HCT116 (cell line): ENCODE results near the gene APPL2. TPM values are rescaled to one million over a fixed set of nuclear protein-coding genes. Genes with fewer than 3 reads are reported as not detected.

Experiments used
- ATAC-seq: fragments of 200-7000 bp; cut with Tn5 transposase; 2 replicates; pipeline ENCODE4 v1.9.1; 2020; ENCODE audit warnings: mild to moderate bottlenecking, moderate library complexity
- BruUV-seq: library from RNA; stranded (reverse); fragments of 400-500 nt; replicated peaks from 2 replicates; lab custom pipeline; 2021; lab: Mats Ljungman, UMichigan
- CTCF ChIA-PET: fragments of 300-600 bp; sonication (Branson Sonifier 250); formaldehyde crosslinking; loops from one replicate; lab custom pipeline; 2021; ENCODE audit warnings: antibody characterized with exemption; lab: Charles Lee
- POLR2A ChIA-PET: fragments of 300-600, 350-600 bp; sonication (Branson Sonifier 250); formaldehyde crosslinking; loops from one replicate; lab custom pipeline; 2021; ENCODE audit warnings: antibody characterized with exemption; lab: Charles Lee
- RAD21 ChIA-PET, 2 experiments: fragments of 300-600 bp; sonication (Branson Sonifier 250); formaldehyde crosslinking; loops; one replicate each; lab custom pipeline; 2023; ENCODE audit warnings: low total read pairs in 2 of 2; ENCODE audit not compliant: uncharacterized antibody in 2 of 2, unreplicated experiment in 2 of 2, low non-redundant PET in 1 of 2; lab: Charles Lee
- DNase-seq: peaks from one replicate; pipeline ENCODE4 v3.0.0-alpha.2; 2010; ENCODE audit warnings: low read depth, low spot score
- H2AFZ ChIP-seq: fragments of 200-600 bp; shearing (Covaris generic), sonication (generic); 2 replicates; pipeline ENCODE4 v1.6.1; 2017; ENCODE audit warnings: low read depth, mixed run types, mixed read lengths, antibody characterized with exemption, low read length; ENCODE audit not compliant: poor library complexity, severe bottlenecking
- H3K27ac ChIP-seq: 2 replicates; pipeline ENCODE4 v1.5.1; 2012; ENCODE audit warnings: low read depth, low read length
- H3K27me3 ChIP-seq: fragments of 200-600 bp; sonication (generic); 2 replicates; pipeline ENCODE4 v1.6.1; 2016; ENCODE audit warnings: mixed run types, low read length, mixed read lengths; ENCODE audit not compliant: insufficient read depth
- H3K36me3 ChIP-seq, 2 experiments: fragments of 200-500 bp in 1 of 2; fragments of 200-600 bp in 1 of 2; sonication (Bioruptor generic) in 1 of 2; sonication (generic) in 1 of 2; 2 replicates each; pipeline versions ENCODE4 v1.5.1 to v1.6.1; 2014 to 2016; ENCODE audit warnings: low read length in 2 of 2, inconsistent platforms in 1 of 2, mixed read lengths in 1 of 2, mixed run types in 1 of 2; ENCODE audit not compliant: insufficient read depth in 2 of 2, control insufficient read depth in 1 of 2
- H3K4me1 ChIP-seq, 2 experiments: fragments of 200-600 bp in 1 of 2; sonication (generic) in 1 of 2; 2 replicates each; pipeline versions ENCODE4 v1.5.1 to v1.6.1; 2012 to 2017; ENCODE audit warnings: low read length in 2 of 2, inconsistent platforms in 1 of 2, mild to moderate bottlenecking in 1 of 2, mixed read lengths in 1 of 2, mixed run types in 1 of 2, moderate library complexity in 1 of 2; ENCODE audit not compliant: insufficient read depth in 2 of 2, control insufficient read depth in 1 of 2
- H3K4me2 ChIP-seq: fragments of 200-600 bp; sonication (generic); 2 replicates; pipeline ENCODE4 v1.6.1; 2017; ENCODE audit warnings: mixed run types, low read length, mixed read lengths
- H3K4me3 ChIP-seq, 2 experiments: fragments of 200-600 bp in 1 of 2; sonication (generic) in 1 of 2; replicated peaks in 1 of 2; 2 replicates each; pipeline ENCODE4 v1.5.1; 2011 to 2016; ENCODE audit warnings: low read length in 2 of 2, control low read depth in 1 of 2, low read depth in 1 of 2, mild to moderate bottlenecking in 1 of 2, mixed read lengths in 1 of 2, mixed run types in 1 of 2
- H3K79me2 ChIP-seq: fragments of 200-600 bp; sonication (generic); 2 replicates; pipeline ENCODE4 v1.6.1; 2017; ENCODE audit warnings: mild to moderate bottlenecking, mixed run types, low read length, moderate library complexity, mixed read lengths; ENCODE audit not compliant: insufficient read depth
- H3K9ac ChIP-seq: fragments of 200-600 bp; sonication (generic); 2 replicates; pipeline ENCODE4 v1.6.1; 2016; ENCODE audit warnings: low read length, mixed read lengths
- H3K9me2 ChIP-seq: fragments of 200-600 bp; sonication (generic), shearing (Covaris generic); 2 replicates; pipeline ENCODE4 v1.6.1; 2017; ENCODE audit warnings: mixed run types, mild to moderate bottlenecking, moderate library complexity; ENCODE audit not compliant: insufficient read depth
- H3K9me3 ChIP-seq, 2 experiments: fragments of 200-500 bp in 1 of 2; fragments of 200-600 bp in 1 of 2; sonication (Bioruptor generic) in 1 of 2; sonication (generic) in 1 of 2; 2 replicates each; pipeline ENCODE4 v1.6.1; 2014 to 2017; ENCODE audit warnings: low read length in 2 of 2, mixed read lengths in 2 of 2, inconsistent platforms in 1 of 2, low read depth in 1 of 2, mild to moderate bottlenecking in 1 of 2, mixed run types in 1 of 2, moderate library complexity in 1 of 2; ENCODE audit not compliant: control insufficient read depth in 1 of 2, insufficient read depth in 1 of 2
- H4K20me1 ChIP-seq: fragments of 200-600 bp; sonication (generic), shearing (Covaris generic); 2 replicates; pipeline ENCODE4 v1.6.1; 2017; ENCODE audit warnings: mixed run types, mild to moderate bottlenecking, moderate library complexity; ENCODE audit not compliant: insufficient read depth
- CBX3 ChIP-seq: IDR thresholded peaks from 2 replicates; pipeline ENCODE4 v1.6.1; 2012; ENCODE audit warnings: low read depth
- EGR1 ChIP-seq: IDR thresholded peaks from 2 replicates; pipeline ENCODE4 v1.6.1; 2012; ENCODE audit warnings: low read depth
- ELF1 ChIP-seq: IDR thresholded peaks from 2 replicates; pipeline ENCODE4 v1.6.1; 2012; ENCODE audit warnings: low read depth, borderline replicate concordance
- EZH2 ChIP-seq: fragments of 200-600 bp; sonication (generic); IDR thresholded peaks from 2 replicates; pipeline ENCODE4 v1.6.1; 2017; ENCODE audit warnings: antibody characterized with exemption, mixed run types
- EZH2phosphoT487 ChIP-seq: fragments of 200-600 bp; IDR thresholded peaks from 2 replicates; pipeline ENCODE4 v1.6.1; 2018; ENCODE audit warnings: antibody characterized with exemption, borderline replicate concordance
- JUND ChIP-seq: IDR thresholded peaks from 2 replicates; pipeline ENCODE4 v1.6.1; 2012
- SIN3A ChIP-seq: IDR thresholded peaks from 2 replicates; pipeline ENCODE4 v1.6.1; 2012; ENCODE audit warnings: low read depth
- SP1 ChIP-seq: IDR thresholded peaks from 2 replicates; pipeline ENCODE4 v1.6.1; 2012; ENCODE audit warnings: low read depth
- TCF7L2 ChIP-seq: IDR thresholded peaks from 2 replicates; pipeline ENCODE4 v1.7.0; 2011; ENCODE audit warnings: borderline replicate concordance, inconsistent platforms; ENCODE audit not compliant: insufficient read depth, insufficient read length; ENCODE audit errors: extremely low read depth
- ZFX ChIP-seq: fragments of 450-650 bp; IDR thresholded peaks from 2 replicates; pipeline ENCODE4 v1.6.1; 2017
- ZNF274 ChIP-seq: fragments of 200-500 bp; sonication (Bioruptor generic); IDR thresholded peaks from 2 replicates; pipeline ENCODE4 v1.6.1; 2014; ENCODE audit warnings: mild to moderate bottlenecking, low read depth, low read length, inconsistent platforms
- intact Hi-C: fragments of 100-400 bp; cut with micrococcal nuclease; formaldehyde crosslinking; loops from 2 replicates; pipeline ENCODE4 v1.10.0; 2022
- total RNA-seq: library from RNA; stranded (reverse); gene quantifications from one replicate; pipeline ENCODE4 v1.2.1, GENCODE V29; 2021; ENCODE audit not compliant: unreplicated experiment
- TF ChIP-seq, protein P1 (sequence below): IDR thresholded peaks from 2 replicates; pipeline ENCODE4 v1.6.1; 2012; ENCODE audit warnings: low read depth
- TF ChIP-seq, protein P2 (sequence below): IDR thresholded peaks from 2 replicates; pipeline ENCODE4 v1.6.1; 2011; ENCODE audit warnings: mild to moderate bottlenecking, low read length, moderate library complexity; ENCODE audit not compliant: insufficient replicate concordance; ENCODE audit errors: extremely low read depth
- TF ChIP-seq, protein P3 (sequence below), 3 experiments: fragments of 200-600 bp in 1 of 3; sonication (generic) in 1 of 3; IDR thresholded peaks in 2 of 3; conservative IDR thresholded peaks in 1 of 3; 2 replicates each; pipeline ENCODE4 v1.5.1; 2012 to 2017; ENCODE audit warnings: low read depth in 2 of 3, low read length in 2 of 3, antibody characterized with exemption in 1 of 3, borderline replicate concordance in 1 of 3, control low read depth in 1 of 3, mild to moderate bottlenecking in 1 of 3, mixed read lengths in 1 of 3, mixed run types in 1 of 3, moderate library complexity in 1 of 3; ENCODE audit not compliant: insufficient read depth in 1 of 3

The APPL2 gene
- total RNA-seq, 1 experiment from 2014 or later: 22.6 TPM

DNA sequence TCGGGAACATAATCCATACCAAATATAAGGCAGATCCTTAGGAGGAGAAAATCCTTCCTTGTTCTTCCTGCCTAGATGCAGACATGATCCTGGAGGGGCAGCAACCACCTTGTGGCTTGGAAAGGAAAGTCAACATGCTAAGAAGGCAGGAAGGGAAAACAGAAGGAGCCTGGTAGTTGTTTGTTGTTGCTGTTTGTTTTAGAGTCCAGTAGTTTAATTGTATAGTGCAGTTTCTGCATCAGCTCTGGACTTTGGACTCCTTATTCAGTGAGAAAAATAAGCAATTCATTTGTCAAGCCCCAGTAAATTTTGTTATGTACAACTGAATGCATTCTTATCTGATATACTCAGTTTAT is 45.7 kb upstream of the APPL2 start:
- ChIA-PET RAD21 (no interaction called here), POLR2A (no interaction called here), CTCF (no interaction called here)
- Histone ChIP-seq H3K27ac (no peak overlapping the region), H4K20me1 (no peaks in the 10 kb centered on the region), H3K9ac (no peak overlapping the region), H3K36me3 (no peaks in the 10 kb centered on the region), H2AFZ (no peak overlapping the region), H3K4me1 (no peaks in the 10 kb centered on the region), H3K4me2 (no peak overlapping the region), H3K9me3 (no peaks in the 10 kb centered on the region), H3K27me3 (no peaks in the 10 kb centered on the region), H3K4me3 (no peak overlapping the region), H3K79me2 (no peaks in the 10 kb centered on the region), H3K9me2 (0 out of 2 replicates have a peak, but pooled peaks cover 3% of the 10 kb centered on the region)
- DNase-seq (no peak), ATAC-seq (no peak)
- intact Hi-C loops: no loop called here
- no peak for TF ChIP-seq TCF7L2
- TF ChIP-seq, protein P1, sequence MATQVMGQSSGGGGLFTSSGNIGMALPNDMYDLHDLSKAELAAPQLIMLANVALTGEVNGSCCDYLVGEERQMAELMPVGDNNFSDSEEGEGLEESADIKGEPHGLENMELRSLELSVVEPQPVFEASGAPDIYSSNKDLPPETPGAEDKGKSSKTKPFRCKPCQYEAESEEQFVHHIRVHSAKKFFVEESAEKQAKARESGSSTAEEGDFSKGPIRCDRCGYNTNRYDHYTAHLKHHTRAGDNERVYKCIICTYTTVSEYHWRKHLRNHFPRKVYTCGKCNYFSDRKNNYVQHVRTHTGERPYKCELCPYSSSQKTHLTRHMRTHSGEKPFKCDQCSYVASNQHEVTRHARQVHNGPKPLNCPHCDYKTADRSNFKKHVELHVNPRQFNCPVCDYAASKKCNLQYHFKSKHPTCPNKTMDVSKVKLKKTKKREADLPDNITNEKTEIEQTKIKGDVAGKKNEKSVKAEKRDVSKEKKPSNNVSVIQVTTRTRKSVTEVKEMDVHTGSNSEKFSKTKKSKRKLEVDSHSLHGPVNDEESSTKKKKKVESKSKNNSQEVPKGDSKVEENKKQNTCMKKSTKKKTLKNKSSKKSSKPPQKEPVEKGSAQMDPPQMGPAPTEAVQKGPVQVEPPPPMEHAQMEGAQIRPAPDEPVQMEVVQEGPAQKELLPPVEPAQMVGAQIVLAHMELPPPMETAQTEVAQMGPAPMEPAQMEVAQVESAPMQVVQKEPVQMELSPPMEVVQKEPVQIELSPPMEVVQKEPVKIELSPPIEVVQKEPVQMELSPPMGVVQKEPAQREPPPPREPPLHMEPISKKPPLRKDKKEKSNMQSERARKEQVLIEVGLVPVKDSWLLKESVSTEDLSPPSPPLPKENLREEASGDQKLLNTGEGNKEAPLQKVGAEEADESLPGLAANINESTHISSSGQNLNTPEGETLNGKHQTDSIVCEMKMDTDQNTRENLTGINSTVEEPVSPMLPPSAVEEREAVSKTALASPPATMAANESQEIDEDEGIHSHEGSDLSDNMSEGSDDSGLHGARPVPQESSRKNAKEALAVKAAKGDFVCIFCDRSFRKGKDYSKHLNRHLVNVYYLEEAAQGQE: no peak
- no peak for TF ChIP-seq JUND
- TF ChIP-seq, protein P2, sequence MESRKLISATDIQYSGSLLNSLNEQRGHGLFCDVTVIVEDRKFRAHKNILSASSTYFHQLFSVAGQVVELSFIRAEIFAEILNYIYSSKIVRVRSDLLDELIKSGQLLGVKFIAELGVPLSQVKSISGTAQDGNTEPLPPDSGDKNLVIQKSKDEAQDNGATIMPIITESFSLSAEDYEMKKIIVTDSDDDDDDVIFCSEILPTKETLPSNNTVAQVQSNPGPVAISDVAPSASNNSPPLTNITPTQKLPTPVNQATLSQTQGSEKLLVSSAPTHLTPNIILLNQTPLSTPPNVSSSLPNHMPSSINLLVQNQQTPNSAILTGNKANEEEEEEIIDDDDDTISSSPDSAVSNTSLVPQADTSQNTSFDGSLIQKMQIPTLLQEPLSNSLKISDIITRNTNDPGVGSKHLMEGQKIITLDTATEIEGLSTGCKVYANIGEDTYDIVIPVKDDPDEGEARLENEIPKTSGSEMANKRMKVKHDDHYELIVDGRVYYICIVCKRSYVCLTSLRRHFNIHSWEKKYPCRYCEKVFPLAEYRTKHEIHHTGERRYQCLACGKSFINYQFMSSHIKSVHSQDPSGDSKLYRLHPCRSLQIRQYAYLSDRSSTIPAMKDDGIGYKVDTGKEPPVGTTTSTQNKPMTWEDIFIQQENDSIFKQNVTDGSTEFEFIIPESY: no peak
- TF ChIP-seq EZH2: no peak
- no peak for TF ChIP-seq EGR1
- no peak for TF ChIP-seq ZNF274
- no peak for TF ChIP-seq SP1
- no peak for TF ChIP-seq ELF1
- no peak for TF ChIP-seq ZFX
- TF ChIP-seq EZH2phosphoT487: no peak
- no peak for TF ChIP-seq SIN3A
- no peak for TF ChIP-seq CBX3
- TF ChIP-seq, protein P3, sequence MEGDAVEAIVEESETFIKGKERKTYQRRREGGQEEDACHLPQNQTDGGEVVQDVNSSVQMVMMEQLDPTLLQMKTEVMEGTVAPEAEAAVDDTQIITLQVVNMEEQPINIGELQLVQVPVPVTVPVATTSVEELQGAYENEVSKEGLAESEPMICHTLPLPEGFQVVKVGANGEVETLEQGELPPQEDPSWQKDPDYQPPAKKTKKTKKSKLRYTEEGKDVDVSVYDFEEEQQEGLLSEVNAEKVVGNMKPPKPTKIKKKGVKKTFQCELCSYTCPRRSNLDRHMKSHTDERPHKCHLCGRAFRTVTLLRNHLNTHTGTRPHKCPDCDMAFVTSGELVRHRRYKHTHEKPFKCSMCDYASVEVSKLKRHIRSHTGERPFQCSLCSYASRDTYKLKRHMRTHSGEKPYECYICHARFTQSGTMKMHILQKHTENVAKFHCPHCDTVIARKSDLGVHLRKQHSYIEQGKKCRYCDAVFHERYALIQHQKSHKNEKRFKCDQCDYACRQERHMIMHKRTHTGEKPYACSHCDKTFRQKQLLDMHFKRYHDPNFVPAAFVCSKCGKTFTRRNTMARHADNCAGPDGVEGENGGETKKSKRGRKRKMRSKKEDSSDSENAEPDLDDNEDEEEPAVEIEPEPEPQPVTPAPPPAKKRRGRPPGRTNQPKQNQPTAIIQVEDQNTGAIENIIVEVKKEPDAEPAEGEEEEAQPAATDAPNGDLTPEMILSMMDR (IDR thresholded peaks at IDR 0.05 in 2 of 3, conservative IDR thresholded peaks at IDR 0.05 in 1 of 3; ENCODE audit: borderline replicate concordance in 1 of 3, insufficient read depth in 1 of 3, low read depth in 2 of 3, low read length in 2 of 3): no peak
- BruUV-seq: no TSS peak
